ENCODE results near the gene NUDT12. TPM values are rescaled to one million over a fixed set of nuclear protein-coding genes. Genes with fewer than 3 reads are reported as not detected.

NUDT12 gene
- total RNA-seq, 1 donor from 2014 or later: 13.4 TPM

GRCh38 chr5:103542441-103542840, 20.1 kb downstream of the NUDT12 start:
- Mint-ChIP-seq H3K4me1 (ENCODE audit: unreplicated experiment) (peaks cover 3% of the 10 kb centered on the region), H3K36me3 (no peaks in the 10 kb centered on the region), H3K27me3 (no peaks in the 10 kb centered on the region), H3K27ac (no peak overlapping the region), H3K4me3 (no peak overlapping the region), H3K9me3 (no peaks in the 10 kb centered on the region)
- DNase-seq (ENCODE audit: extremely low spot score, unreplicated experiment): no peak
- TF ChIP-seq, protein P1, sequence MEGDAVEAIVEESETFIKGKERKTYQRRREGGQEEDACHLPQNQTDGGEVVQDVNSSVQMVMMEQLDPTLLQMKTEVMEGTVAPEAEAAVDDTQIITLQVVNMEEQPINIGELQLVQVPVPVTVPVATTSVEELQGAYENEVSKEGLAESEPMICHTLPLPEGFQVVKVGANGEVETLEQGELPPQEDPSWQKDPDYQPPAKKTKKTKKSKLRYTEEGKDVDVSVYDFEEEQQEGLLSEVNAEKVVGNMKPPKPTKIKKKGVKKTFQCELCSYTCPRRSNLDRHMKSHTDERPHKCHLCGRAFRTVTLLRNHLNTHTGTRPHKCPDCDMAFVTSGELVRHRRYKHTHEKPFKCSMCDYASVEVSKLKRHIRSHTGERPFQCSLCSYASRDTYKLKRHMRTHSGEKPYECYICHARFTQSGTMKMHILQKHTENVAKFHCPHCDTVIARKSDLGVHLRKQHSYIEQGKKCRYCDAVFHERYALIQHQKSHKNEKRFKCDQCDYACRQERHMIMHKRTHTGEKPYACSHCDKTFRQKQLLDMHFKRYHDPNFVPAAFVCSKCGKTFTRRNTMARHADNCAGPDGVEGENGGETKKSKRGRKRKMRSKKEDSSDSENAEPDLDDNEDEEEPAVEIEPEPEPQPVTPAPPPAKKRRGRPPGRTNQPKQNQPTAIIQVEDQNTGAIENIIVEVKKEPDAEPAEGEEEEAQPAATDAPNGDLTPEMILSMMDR (conservative IDR thresholded peaks at IDR 0.05): no peak

DNA sequence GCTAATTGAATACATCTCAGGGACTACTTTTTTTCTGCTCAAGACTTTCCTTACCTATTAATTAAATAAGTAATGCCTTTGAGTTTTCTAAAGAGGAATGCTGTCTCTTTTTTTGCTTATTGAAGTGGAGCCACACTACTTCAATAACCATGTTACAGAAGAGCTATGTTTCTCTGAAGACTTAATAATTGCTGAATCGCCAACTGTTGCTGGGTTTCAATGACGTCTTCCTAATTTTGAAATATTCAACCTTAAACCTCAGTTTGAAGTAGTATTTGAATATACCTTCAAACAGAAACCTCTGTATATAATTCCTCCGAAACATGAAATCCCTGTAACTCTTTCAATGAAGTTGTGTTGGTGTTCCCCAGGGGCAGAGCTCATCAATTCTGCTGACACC, 21.0 kb downstream of the NUDT12 start:
- DNase-seq (ENCODE audit: extremely low spot score, unreplicated experiment): no peak
- Mint-ChIP-seq H3K36me3 (no peaks in the 10 kb centered on the region), H3K27ac (no peak overlapping the region), H3K27me3 (no peaks in the 10 kb centered on the region), H3K4me1 (ENCODE audit: unreplicated experiment) (peaks cover 3% of the 10 kb centered on the region), H3K9me3 (no peaks in the 10 kb centered on the region), H3K4me3 (no peak overlapping the region)
- TF ChIP-seq, protein P1 (conservative IDR thresholded peaks at IDR 0.05): no peak

GRCh38 chr5:103541114-103541513, 21.5 kb downstream of the NUDT12 start:
- no peak for DNase-seq (ENCODE audit: extremely low spot score, unreplicated experiment)
- H3K4me1 Mint-ChIP-seq (ENCODE audit: unreplicated experiment): peaks cover 3% of the 10 kb centered on the region
- H3K27ac Mint-ChIP-seq: no peak overlapping the region
- no peaks in the 10 kb centered on the region for H3K9me3 Mint-ChIP-seq
- H3K4me3 Mint-ChIP-seq: no peak overlapping the region
- no peaks in the 10 kb centered on the region for H3K27me3 Mint-ChIP-seq
- no peaks in the 10 kb centered on the region for H3K36me3 Mint-ChIP-seq
- TF ChIP-seq, protein P1 (conservative IDR thresholded peaks at IDR 0.05): no peak

DNA sequence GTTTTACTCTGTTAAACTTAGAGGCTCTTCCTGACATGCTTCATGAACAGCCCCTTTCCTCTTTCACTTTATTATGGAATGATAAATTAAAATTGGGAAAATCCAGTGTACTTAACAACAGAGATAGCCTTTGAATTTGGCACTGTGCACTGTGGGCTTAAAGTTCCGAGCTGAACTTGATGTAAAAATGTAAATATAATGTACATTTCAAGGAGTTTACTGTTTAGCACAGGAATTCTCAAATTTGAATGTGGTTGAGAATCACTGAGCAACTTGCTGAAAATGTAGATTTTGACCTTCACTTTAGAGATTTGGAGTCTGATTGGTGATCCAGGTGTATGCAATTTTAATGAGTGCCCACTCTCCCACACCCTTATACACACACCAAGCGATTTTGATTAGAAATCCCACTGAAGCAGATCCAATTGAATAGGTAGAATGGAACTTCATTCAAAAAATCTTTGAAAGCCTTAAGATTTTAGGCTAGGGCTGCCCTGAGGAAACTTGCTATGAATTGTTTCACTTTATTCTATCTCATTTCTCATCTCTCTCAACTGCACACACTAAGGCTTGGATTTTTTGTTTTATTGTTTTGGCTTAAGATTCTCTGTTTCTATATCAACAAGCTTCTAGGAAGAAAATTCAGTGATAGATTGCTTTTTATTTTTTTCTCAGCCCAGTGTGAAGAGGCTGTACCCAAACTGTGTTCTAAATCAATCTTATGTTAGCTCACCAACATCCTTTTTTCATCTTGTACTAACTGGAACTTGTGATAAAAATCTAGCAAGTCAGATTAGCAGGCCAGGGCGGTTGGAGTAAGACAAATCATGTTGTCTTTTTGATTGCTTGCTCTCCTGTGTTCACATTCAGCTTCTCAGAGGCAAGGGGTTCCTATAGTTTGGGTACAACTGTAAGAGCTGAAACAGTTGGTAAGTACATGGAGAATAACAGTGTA, 22.9 kb downstream of the NUDT12 start:
- Mint-ChIP-seq H3K27me3 (no peaks in the 10 kb centered on the region), H3K4me1 (ENCODE audit: unreplicated experiment) (peaks cover 3% of the 10 kb centered on the region), H3K9me3 (no peaks in the 10 kb centered on the region), H3K4me3 (no peak overlapping the region), H3K36me3 (no peaks in the 10 kb centered on the region), H3K27ac (no peak overlapping the region)
- TF ChIP-seq, protein P1 (conservative IDR thresholded peaks at IDR 0.05): no peak
- no peak for DNase-seq (ENCODE audit: extremely low spot score, unreplicated experiment)

DNA sequence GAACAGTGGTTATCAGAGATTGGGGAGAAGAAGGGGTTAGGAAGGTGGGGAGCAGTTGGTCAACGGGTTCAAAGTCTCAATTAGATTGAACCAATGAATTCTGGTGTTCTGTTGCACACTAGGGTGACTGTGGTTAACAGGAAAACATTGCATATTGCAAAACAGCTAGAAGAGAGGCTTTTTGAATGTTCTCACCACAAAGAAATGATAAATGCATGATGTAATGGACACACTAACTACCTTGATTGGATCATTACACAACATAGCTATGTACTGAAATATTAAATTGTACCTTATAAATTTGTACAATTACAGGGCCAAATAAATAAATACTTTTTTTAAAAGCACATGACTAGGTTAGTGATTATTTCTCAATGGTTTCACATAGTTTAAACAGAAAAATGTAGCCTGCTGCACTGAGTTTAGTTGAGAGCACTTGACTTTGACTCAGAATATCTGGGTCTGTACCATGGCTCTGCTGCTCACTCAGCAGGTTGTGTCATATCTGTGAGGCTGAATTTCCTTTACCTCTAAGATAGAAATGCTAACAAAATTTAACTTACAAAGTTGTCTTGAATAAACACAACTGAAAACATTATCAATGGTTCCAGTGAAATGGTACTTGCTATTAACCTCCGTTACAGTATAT, 30.4 kb downstream of the NUDT12 start:
- no peak for DNase-seq (ENCODE audit: extremely low spot score, unreplicated experiment)
- TF ChIP-seq, protein P1 (conservative IDR thresholded peaks at IDR 0.05): no peak
- Mint-ChIP-seq H3K36me3 (no peaks in the 10 kb centered on the region), H3K27me3 (no peaks in the 10 kb centered on the region), H3K27ac (no peak overlapping the region), H3K4me1 (ENCODE audit: unreplicated experiment) (no peaks in the 10 kb centered on the region), H3K9me3 (no peaks in the 10 kb centered on the region), H3K4me3 (no peak overlapping the region)
